ENCODE data around the gene CLDN5.

Gene CLDN5

DNA sequence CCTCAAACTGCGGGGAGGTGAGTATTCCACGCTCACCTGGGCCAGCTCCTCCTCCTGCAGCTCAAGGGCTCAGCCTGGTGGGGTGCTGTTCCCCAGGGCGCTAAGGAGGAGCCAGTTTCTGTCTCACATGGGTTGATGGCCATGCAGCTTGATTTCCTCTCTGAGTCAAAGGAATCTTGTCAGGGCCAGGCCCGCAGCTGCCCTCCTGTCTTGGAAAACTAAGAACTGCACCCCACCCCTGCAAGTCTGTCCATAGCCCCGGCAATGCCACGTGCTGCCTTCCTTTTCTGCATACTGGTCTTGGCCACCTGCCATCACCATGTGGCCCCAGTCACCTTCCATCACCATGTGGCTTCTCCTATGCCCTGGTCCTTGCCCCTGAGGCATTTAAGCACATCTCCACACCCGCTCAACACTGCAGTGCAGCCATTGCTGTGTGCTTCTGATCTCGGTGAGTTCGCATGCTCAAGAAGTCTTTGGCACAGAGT is 35.2 kb upstream of the CLDN5 start:
- CTCF ChIA-PET, result no interaction called here

DNA sequence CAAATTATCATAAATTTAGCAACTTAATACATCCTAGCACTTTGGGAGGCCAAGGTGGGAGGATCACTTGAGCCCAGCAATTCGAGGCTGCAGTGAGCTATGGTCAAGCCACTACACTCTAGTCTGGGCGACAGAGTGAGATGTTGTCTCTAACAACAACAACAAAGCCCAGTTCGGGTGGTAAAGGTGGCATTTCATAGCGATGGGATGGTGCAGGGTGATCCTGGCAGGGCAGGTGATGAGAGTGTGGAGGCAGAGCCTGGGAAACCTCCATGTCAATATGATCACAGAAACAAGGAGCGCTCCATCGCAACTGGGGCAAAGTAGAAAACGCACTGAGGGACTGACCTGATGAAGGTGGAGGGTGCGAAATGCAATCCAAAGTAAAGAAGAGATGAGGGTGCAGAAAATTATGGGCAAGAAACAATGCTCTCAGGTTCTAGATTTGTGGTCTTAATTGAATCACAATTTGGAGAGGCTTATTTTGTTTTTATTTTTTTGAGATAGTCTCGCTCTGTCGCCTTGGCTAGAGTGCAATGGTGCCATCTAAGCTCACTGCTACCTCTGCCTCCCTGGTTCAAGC is 32.8 kb upstream of the CLDN5 start:
- POLR2A ChIA-PET, result no interaction called here

More for the DNA sequence above, 35.2 kb upstream of the CLDN5 start:
- TF ChIP-seq, protein P1, sequence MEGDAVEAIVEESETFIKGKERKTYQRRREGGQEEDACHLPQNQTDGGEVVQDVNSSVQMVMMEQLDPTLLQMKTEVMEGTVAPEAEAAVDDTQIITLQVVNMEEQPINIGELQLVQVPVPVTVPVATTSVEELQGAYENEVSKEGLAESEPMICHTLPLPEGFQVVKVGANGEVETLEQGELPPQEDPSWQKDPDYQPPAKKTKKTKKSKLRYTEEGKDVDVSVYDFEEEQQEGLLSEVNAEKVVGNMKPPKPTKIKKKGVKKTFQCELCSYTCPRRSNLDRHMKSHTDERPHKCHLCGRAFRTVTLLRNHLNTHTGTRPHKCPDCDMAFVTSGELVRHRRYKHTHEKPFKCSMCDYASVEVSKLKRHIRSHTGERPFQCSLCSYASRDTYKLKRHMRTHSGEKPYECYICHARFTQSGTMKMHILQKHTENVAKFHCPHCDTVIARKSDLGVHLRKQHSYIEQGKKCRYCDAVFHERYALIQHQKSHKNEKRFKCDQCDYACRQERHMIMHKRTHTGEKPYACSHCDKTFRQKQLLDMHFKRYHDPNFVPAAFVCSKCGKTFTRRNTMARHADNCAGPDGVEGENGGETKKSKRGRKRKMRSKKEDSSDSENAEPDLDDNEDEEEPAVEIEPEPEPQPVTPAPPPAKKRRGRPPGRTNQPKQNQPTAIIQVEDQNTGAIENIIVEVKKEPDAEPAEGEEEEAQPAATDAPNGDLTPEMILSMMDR (IDR thresholded peaks at IDR 0.05; ENCODE audit: control extremely low read depth, extremely low read depth, low read depth, missing control alignments), result no peak
- POLR2A ChIA-PET, result no interaction called here
- DNase-seq (ENCODE audit: extremely low spot score), result no peak

DNA sequence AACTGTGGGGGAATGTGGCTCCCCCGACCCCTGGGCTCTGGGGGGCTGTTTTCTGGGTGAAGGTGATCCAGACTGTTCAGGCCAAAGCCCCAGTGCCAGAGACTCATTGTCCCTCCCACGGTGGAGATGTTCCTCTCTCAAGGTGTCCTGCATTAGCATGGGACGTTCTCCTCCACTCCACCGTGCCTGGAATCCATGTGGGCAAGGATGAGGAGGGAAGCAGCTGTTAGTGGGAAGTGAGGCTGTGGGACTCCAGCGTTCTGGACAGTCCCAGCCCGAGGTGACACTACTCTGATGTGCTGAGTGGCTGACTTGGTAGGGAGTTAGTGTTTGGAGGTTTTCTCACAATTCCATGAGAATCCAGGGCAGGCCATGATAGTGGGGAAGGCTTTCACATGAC is 31.4 kb upstream of the CLDN5 start:
- no peak for DNase-seq (ENCODE audit: extremely low spot score)
- CTCF ChIA-PET, result no interaction called here
- TF ChIP-seq, protein P1 (IDR thresholded peaks at IDR 0.05; ENCODE audit: control extremely low read depth, extremely low read depth, low read depth, missing control alignments), result no peak
- POLR2A ChIA-PET, result no interaction called here

More for the DNA sequence above, 32.8 kb upstream of the CLDN5 start:
- no peak for DNase-seq (ENCODE audit: extremely low spot score)
- CTCF ChIA-PET, result interaction anchor here (1.6 kb wide), 1 partner anchor 54 kb away, joined by 3 read pairs; no protein-coding TSS in a partner anchor
- TF ChIP-seq, protein P1 (IDR thresholded peaks at IDR 0.05; ENCODE audit: control extremely low read depth, extremely low read depth, low read depth, missing control alignments), result no peak

DNA sequence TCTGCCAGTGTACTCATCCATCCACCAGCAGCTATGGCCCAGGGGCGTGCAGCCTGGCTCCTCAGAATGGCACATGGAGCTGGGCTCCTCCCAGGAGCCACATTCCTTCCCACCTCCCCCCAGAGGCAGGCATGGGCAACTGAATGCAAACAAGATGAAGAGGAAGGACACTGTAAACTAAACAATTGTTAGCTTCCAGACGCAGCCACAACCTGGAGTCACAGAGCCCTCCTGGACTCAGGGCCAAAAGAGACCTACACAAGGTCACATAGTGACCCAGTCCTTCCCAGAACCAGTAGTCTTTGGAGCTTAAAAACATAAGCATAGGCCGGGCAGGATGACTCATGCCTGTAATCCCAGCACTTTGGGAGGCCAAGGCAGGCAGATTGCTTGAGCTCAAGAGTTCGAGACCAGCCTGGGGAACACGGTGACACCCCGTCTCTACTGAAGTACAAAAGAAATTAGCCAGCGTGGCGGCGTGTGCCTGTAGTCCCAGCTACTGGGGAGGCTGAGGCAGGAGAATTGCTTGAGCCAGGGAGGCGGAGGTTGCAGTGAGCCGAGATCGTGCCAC is 30.7 kb upstream of the CLDN5 start:
- ChIA-PET POLR2A (no interaction called here), CTCF (interaction anchor here (0.9 to 1.0 kb wide), 2 partner anchors 17 to 96 kb away, joined by 3 read pairs; no protein-coding TSS in a partner anchor)
- TF ChIP-seq, protein P1 (IDR thresholded peaks at IDR 0.05; ENCODE audit: control extremely low read depth, extremely low read depth, low read depth, missing control alignments), result no peak
- no peak for DNase-seq (ENCODE audit: extremely low spot score)

DNA sequence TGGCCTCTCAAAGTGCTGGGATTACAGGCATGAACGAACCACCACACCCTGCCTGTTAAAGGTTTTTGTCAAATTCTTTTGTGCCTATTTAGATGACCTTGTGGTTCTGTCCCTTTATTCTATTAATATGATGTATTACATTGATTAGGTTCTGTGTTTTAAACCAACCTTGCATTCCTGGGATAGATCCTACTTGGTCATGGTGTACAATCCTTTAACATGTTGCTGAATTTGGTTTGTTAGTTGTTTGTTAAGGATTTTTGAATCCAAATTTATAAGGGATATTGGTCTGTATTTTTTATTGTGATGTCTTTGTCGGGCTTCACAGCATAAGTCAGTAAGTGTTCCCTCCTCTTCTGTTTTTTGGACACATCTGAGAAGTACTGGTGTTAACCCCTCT is 29.0 kb upstream of the CLDN5 start:
- no peak for DNase-seq (ENCODE audit: extremely low spot score)
- POLR2A ChIA-PET, result no interaction called here
- CTCF ChIA-PET, result no interaction called here
- TF ChIP-seq, protein P1 (IDR thresholded peaks at IDR 0.05; ENCODE audit: control extremely low read depth, extremely low read depth, low read depth, missing control alignments), result no peak

DNA sequence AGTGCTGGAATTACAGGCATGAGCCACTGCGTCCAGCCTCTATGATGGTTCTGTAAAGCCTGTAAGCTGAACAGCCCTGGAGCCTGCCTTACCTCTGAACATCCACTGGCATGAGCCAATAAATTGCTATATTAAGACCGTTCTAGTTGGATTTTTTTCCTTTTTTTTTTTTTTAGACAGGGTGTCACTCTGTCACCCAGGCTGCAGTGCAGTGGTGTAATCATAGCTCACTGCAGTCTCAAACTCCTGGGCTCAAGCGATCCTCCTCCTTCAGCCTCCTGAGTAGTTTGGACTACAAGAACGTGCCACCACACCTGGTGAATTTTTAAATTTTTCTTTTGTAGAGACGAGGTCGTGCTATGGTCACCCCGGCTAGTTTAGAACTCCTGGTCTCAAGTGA is 26.2 kb upstream of the CLDN5 start:
- no peak for DNase-seq (ENCODE audit: extremely low spot score)
- TF ChIP-seq, protein P1 (IDR thresholded peaks at IDR 0.05; ENCODE audit: control extremely low read depth, extremely low read depth, low read depth, missing control alignments), result no peak
- ChIA-PET CTCF (no interaction called here), POLR2A (no interaction called here)
